Endothelial cell of hepatic sinusoid (primary cell): ENCODE data around the gene CDK6.

Source experiments
- in situ Hi-C: cut with HindIII; loops from 2 replicates; pipeline ENCODE4 v1.10.0; 2017; ENCODE audit warnings: low sequenced_read_pairs

Gene CDK6

DNA sequence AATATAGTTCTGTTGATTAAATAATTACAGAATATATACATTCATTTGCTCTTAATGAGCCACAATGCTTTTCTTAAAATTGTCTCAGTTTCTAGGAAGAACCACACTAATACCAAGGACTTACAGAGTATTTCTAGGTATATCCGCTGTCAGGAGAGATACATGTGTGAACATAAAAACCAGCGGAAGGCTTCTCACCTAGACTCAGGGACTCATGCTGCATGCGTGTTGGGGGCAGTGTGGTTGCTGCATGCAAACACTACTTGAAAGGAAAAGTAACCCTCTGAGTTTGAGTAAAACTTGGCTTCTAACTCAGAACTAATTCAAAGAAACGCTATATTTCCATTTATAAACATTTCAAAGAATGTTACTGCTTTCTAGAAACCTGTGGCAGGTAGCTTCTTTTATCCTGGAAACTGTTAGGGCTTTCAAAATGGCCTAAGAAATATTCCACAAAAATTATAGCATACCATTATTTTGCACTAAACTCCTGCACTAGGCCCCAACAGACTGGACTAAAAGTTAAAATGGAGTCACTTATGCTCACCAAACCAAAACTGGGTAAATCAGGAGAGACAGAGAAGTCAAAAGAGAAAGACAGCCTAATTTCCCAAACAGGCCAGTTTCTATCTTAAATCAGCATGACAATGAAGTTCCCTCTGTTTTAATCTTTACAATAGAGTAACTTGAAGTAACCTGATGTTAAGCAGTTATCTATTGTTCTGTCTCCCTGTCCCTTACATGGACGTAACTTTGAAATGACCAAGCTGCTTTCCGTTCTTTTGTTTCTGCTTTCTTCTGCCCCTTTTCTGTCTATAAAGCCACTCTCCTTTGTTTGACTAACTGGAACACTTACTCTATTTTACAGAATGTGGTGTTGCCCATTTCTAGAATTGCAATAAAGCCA is 151.0 kb downstream of the CDK6 start:
- in situ Hi-C loops, result loop anchor here (5.0 kb wide), 1 partner anchor 63 kb away; no protein-coding TSS in a partner anchor

DNA sequence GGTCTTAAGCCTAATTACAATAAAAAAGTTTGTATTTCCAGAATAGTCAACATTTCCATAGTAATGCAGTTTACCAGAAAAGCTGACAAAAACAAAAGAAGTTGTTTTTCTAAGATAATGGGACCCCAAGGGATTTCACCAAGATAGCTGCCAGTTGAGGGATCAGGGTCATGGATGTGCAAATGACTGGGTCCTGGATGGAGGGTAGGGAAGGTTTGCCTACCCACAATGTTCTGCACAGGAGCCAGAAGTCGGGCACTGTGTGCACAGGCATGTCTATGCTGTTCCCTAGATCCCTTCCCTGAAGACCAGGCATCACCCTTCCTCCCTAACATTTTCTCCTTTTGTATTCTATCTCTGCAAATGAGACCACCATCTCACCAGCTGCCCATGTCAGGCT is 152.1 kb downstream of the CDK6 start:
- in situ Hi-C loops, result no loop called here

DNA sequence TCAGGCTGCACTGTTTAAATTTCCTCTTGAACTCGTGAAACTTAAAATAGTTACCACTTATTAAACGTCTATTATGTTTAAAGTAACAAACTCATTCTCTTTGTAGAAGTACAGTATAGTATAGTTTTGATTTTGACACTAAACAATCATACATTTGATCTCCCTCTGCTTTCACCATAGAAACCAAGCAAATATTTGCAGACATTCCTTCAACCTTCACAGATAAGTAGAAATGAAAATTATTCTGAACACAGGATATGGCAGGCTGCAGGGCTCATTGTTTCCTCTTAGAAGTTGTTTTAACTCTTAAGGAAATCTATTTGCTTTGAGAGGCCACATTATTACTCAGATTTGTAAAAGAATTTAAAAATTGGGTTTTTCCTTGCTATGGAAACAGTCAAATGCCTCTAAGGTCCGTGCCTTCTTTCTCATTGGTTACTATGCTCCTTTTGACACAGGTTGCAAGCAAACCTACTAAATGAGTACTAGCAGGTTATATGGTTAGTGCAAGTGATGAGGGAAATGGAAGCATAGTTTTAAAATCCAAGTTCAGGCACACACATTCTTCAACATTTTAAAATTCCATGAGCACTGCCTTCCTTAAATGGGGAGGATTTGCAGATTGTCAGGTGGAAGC is 153.4 kb downstream of the CDK6 start:
- in situ Hi-C loops, result no loop called here

DNA sequence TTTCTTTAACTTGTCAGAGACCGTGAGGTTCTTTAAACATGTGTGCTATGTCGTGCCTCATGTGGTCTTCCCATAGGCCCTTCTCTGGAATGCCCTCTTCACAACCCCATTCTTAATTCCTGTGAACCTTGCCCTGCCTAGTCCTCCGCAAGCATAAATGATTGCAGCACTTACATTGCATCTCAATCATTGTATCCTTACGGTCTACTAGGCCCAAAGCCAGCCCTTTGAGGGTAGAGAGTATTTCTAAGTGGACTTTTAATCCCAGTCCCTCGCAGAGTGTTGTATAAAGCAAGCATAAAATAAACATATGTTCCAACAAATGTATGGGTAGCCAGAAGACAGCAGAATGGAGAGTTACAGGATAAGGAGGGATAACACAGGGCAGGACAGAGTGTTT is 154.0 kb downstream of the CDK6 start:
- in situ Hi-C loops, result no loop called here

DNA sequence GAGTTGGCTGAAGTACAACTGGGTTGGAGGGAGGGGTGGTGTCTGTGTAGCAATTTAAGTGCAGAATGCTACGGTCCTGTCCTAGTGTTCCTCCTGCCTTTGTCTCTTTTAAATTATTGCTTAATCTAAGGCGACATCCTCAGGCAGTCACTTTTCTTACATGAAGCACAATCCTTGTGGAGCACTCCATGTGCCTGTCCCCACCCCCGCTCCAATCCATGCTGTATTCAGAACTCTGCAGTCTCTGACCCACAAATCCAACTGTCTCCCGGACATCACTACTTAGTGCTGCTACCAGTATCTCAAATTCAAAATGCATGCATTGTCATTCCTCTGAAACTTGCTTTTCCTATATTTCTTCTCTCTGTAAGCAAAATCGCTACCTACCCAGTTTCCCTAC is 154.7 kb downstream of the CDK6 start:
- in situ Hi-C loops, result no loop called here

DNA sequence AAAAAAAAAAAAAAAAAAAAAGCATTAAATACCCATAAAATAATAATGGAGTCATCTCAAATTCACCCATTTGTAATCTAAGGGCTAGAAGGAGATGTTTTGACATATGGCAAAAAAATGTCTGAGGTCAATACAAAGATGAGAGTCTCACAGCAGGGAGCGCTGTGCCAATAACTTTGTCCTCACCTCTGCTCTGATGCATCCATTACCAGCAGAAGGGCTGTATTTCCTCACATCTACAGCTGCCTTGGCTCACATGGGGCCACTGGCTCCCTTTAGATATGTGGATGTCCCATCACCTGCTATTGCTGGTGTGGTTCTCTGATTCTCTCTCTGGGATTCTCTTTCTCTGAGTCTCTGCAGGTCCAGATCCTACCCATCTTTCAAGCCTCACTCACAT is 155.9 kb downstream of the CDK6 start:
- in situ Hi-C loops, result no loop called here

DNA sequence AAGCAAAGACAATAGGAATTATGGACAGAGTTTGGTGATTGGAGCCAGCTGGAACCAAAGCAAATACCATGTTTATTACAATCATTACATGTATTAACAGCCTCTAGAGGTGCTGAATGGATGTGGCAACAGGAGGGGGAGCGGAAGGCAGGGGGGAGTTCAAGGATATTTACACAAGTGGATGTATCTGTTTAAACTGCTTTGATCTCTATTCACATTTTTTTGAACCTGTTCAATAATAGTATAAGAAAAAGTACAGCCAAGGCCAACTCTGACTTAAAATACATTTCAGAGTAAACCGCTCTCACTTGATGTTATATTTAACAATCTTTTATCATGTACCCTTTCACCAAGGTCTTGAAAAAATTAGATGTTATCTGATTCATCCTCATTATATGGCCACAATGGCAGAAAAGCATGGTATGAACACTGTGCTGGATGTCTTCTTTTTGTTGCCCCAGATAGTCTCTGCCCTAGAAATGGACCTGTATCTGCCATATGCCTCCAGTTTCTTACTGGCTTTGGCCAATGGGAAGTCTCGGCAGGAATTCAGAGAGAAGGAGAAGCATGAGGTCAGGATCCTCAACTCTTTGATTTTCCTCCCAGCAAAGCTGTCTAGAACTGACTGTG is 158.0 kb downstream of the CDK6 start:
- in situ Hi-C loops, result no loop called here

DNA sequence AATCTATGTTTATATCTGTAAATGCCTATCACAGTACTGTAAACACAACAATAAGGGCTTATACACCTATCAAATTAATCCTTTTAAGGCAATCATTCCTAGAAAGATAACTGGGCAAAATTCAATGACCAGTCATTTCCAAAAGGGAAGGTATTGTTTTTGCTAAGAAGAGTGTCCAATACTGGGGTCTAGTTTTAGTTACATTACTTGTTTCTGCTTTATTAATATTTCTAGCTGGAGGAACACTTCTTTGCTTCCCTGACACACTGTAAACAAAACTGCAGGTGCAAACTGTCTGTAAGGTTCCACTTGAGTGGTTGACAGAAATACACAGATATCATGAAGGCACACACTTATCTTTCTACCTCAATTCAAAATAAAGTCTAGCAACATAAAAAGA is 162.0 kb downstream of the CDK6 start:
- in situ Hi-C loops, result no loop called here

DNA sequence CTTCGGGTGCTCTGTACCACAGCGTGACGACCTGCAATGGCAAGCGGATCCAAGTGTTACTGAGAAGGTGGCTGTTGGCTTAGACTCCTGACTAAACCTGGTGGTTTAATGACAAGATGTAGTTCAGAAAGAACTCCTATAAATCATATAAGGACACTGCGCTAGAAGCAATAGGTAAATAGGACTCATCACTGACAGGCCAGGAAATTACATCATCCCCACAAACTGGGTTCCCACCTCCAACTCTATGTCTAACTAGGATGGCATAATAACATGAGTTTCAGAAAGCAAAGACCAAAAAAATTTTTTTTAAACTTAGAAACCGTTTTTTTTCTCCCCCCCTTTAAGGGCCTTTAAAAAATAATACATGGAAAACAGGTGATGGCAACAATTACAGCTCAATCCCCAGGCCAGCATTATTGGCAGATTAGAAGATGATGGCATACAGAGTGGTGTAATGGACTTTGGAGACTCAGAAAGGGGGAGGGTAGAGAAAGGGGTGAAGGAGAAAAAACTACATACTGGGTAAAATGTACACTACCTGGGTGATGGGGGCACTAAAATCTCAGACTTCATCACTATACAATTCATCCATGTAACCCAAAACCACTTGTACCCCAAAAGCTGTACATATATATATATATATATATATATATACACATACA is 164.7 kb downstream of the CDK6 start:
- in situ Hi-C loops, result no loop called here

DNA sequence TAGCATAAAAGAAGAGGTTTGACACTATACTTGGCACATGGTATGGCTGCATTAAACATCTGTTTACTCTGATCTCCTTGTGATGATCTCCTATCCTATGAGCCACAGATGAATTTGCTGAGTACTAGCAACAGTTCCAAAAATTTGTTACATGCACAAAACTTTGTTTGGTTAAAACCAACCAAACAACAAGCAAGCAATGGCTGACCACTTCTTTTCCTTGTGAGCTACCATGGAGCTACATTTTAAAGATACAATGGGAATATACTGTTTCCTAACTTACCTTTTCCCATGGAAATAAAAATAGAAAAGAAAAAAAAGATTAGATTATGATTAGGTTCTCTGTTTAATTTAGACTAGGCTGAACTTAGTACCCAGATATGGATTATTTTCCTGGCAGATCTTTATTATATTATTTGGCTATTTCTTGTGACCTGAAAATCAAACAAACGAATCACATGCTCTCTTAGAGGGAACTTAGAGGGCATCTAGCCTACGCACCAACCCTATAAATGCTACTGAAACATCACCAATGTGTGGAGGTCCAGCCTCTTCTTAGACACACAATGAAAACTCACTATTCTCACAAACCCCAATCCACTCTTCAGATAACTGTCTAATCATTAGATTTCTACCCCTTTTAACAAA is 166.0 kb downstream of the CDK6 start:
- in situ Hi-C loops, result no loop called here

DNA sequence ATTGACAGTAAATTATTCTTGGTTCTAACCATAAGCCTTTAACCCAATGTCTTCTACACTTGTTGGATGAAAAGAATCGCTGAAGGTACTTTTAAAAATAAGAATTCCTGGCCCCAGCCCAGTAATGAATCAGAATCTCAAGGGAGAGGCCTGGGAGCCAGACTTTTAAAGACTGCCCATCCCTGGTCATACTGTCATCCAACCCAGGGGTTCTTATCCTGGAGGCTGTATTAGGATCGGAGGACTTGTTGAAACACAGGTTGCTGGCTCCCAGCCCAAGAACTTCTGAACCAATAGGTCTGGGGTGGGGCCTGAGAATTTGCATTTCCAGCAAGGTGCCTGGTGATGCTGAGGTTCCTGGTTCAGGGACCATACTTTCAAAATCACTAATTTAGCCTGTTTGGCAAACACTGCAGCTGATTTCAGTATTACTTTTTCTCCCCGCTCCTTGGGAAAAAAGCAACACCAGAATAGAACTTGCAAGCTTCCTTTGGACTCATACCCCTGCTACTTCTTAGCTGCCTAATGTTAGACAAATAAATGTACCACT is 166.7 kb downstream of the CDK6 start:
- in situ Hi-C loops, result no loop called here

DNA sequence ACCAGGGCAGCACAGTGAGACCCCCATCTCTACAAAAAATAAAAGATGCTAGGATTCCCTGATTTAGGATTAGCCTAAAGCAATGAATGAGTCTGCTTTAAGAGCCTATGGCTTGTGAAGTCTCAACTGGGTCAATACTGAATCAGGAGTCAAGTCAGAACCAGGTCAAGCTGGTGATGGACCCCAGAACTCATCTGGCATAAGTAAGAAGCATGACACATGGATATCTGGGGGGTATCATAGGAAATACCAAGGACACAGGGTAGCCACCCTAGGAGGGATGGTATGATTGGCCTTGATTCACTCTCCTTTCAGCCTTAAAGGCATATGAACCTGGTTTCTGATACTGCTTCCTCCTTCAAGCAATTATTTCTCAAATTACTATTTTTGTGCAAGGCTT is 167.8 kb downstream of the CDK6 start:
- in situ Hi-C loops, result no loop called here

DNA sequence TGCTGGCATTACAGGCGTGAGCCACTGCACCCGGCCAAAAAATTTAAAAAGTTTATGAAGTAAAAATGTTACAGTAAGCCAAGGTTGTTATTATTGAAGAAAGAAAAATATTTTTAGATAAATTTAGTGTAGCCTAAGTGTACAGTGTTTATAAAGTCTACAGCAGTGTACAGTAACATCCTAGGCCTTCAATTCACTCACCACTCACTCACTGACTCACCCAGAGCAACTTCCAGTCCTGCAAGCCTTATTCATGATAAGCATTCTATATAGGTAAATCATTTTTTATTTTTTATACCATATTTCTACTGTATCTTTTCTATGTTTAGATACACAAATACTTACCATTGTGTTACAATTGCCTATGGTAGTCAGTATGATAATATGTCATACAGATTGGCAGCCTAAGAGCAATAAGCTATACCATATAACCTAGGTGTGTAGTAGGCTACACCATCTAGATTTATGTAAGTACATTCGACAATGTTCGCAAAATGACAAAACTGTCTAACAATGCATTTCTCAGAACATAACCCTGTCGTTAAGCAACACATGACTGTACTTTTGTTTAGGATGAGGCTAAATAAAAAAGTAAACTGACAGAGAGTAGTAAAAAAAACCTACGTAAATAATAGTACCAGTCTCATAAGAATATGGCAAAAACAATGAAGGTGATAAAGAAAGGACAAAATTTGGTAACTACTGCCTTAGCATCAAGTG is 168.4 kb downstream of the CDK6 start:
- in situ Hi-C loops, result no loop called here

DNA sequence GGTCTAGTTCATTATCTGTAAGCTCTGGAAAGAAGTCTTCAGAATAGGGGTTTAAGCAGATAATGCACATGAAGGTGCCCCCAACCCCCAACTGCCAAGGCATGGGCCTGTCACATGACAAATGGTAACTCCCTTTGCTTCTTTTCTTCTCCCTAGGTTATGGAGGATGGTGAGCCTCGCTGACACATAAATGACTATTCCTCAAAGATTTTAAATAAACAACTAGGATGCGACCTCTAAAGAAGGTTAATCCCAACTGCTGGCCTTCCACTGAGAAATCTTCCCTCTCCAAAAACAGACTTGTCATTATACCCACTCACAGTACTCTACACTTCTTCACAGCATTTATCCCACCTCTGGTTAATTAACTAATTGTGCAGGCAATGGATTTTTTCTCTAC is 170.4 kb downstream of the CDK6 start:
- in situ Hi-C loops, result no loop called here

DNA sequence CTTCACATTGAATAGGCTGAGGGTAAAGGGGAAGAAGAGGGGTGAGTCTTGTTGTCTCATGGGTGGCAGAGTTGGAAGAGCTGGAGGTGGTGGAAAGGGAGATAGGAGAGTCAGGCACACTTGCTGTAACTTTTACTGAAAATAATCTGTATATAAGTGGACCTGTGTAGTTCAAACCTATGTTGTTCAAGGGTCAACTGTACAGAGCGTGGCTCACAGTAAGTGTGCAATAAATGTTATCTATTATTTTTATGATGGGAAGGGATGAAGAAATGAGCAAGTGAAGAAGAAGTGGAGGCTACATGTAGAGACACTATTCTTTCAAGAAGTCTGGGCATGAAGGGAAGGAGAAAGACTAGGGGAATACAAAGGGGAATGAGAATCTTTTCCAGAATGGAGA is 174.7 kb downstream of the CDK6 start:
- in situ Hi-C loops, result no loop called here

DNA sequence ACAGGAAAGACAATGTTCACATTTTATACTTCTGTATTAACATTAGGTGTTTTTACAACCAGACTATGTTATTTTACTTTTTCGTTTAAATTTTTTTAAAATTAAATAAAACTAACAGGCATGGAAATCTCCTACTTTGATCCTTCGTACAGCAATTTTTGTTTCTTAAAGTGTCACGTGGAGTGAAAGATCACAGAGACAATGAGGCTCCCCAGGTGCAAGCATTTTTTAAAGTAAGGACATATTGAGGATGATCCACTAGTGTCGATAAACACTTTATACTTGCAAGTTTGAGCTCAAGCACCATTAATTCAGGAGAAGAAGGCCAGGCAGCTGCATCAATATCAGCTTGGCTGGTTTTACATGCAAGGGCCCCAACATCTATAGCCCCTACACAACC is 177.7 kb downstream of the CDK6 start:
- in situ Hi-C loops, result no loop called here

DNA sequence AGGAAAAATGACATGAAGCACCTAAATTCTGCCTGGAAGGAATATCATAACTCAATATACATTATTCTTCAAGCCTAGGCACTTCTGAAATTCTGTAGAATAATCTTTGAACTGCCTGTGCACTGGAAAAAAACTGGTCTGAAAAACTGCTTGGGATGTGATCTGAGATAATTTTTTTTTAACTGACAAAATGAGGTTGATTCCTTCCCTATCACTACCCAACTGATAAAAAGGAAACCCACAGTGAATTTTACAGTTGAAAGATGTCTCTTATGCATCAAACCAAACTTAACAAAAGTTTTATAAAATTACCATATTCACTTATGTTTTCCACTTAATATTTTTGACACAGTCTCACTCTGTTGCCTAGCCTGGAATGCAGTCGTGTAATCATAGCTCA is 179.0 kb downstream of the CDK6 start:
- in situ Hi-C loops, result no loop called here

DNA sequence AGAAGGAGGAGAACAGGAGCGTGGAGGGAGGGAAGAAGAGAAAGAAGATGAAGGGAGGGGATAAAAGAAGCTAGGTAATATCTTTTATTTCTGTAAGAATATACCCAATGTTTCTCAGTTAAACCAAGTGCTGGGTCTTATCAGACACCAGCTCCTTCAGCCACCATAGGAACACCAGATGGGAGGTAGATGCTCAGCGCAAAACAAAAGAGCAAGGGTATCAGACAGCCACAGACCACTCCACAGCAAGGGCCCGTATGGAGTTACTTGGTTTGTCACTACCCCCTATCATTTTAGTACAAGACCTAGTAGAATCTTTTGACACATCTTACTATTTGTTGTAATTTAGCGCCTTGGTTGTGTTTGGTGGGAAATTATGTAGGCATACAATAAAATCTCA is 180.3 kb downstream of the CDK6 start:
- in situ Hi-C loops, result no loop called here

DNA sequence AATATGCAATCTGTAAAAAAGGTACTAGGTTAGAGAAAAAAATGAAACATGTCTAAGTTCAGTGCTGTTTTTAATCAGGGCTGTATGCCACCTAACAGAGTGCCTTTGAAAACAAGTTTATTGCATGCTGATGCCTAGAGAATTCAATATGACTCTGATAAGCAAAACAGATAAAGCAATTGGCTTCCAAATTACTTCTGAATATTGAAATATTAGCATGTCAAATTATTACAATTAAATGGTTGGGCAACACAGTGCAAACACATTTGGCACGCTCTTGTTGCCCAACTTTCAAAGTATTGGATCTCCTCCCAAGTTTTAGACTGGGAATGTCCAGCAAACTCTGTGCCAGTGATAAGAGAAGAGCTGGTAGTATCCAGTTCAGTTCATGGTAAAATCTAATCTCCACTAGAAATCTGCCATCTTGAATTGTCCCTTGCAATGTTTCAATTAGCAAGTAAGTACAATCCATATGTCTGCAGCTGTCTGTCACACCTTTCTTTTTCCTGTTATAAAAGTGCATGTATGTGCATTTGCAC is 181.0 kb downstream of the CDK6 start:
- in situ Hi-C loops, result no loop called here

DNA sequence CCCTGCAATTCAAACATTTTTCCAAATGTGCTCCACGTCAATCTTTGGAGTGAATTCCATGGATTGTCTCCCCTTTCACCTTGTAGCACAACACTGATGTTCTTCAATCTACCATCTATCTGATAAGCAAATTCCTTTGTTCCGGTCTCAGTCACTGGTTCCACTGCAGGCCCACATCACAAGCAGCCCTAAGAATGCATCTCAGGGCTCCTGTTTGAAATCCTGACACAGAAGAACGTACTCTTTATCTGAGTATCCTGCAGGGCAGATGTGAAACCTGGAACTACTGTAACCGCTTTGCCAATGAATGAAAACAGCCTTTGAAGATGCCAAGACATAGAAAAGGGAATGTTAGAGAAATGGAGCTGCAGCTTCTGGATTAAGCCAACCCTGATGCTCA is 183.2 kb downstream of the CDK6 start:
- in situ Hi-C loops, result no loop called here
